GM23338 (cell line): ENCODE data around the gene C20orf141.

Experiments used
- CTCF ChIP-seq, 2 experiments: fragments of 200-600 bp in 1 of 2; sonication (generic) in 1 of 2; conservative IDR thresholded peaks; 2 replicates each; pipeline versions ENCODE4 v1.5.1 to v1.6.1; 2016 to 2017; ENCODE audit warnings: antibody characterized with exemption in 2 of 2, low read depth in 2 of 2, mild to moderate bottlenecking in 2 of 2, moderate library complexity in 1 of 2
- EZH2phosphoT487 ChIP-seq: fragments of 200-600 bp; sonication (generic); IDR thresholded peaks from one replicate; pipeline ENCODE4 v1.8.1; 2018; ENCODE audit warnings: antibody characterized with exemption; ENCODE audit not compliant: unreplicated experiment
- POLR2AphosphoS5 ChIP-seq: IDR thresholded peaks from 2 replicates; pipeline ENCODE4 v1.6.1; 2016; ENCODE audit warnings: antibody characterized with exemption, low read depth

GRCh38 chr20:2814076-2814475 is 711 bp upstream of the C20orf141 start:
- no peak for TF ChIP-seq CTCF (conservative IDR thresholded peaks at IDR 0.05; ENCODE audit: low read depth in 2 of 2)
- TF ChIP-seq EZH2phosphoT487 = no peak
- TF ChIP-seq POLR2AphosphoS5 = no peak
